MM.1S (cell line): ENCODE data around the gene BPIFB3.

Experiments
- CTCF ChIP-seq: fragments of 300-600 bp; sonication (generic); IDR thresholded peaks from 2 replicates; pipeline ENCODE4 v1.5.1; 2016; ENCODE audit warnings: antibody characterized with exemption, low read length, mixed read lengths
- EZH2phosphoT487 ChIP-seq: fragments of 300-600 bp; sonication (generic); IDR thresholded peaks from 2 replicates; pipeline ENCODE4 v1.6.1; 2018; ENCODE audit warnings: antibody characterized with exemption, low read length

GRCh38 chr20:33054791-33055190, 1.1 kb downstream of the BPIFB3 start:
- no peak for TF ChIP-seq CTCF
- no peak for TF ChIP-seq EZH2phosphoT487
